ENCODE results near the gene HOGA1.

GRCh38 chr10:97584060-97584797 is at the start of gene HOGA1:
- TF ChIP-seq FOXM1 (IDR thresholded peaks at IDR 0.05; ENCODE audit: borderline replicate concordance) (no peak), NFRKB (IDR thresholded peaks at IDR 0.05) (no peak)

Measured in HEK293T (cell line).